PC-3 (cell line): ENCODE results near the gene MS4A14. TPM values are rescaled to one million over a fixed set of nuclear protein-coding genes. Genes with fewer than 3 reads are reported as not detected.

Experiments
- ATAC-seq: fragments of 200-7000 bp; cut with Tn5 transposase; 2 replicates; pipeline ENCODE4 v1.9.1; 2020; ENCODE audit warnings: mild to moderate bottlenecking, moderate library complexity
- BruUV-seq: library from RNA; stranded (reverse); fragments of 400-500 nt; replicated peaks from 2 replicates; lab custom pipeline; 2021; lab: Mats Ljungman, UMichigan
- CTCF ChIA-PET: fragments of 300-600 bp; sonication (Branson Sonifier 250); formaldehyde crosslinking; loops from one replicate; lab custom pipeline; 2022; ENCODE audit warnings: antibody characterized with exemption; lab: Charles Lee
- POLR2A ChIA-PET: fragments of 300-600 bp; sonication (Branson Sonifier 250); formaldehyde crosslinking; loops from one replicate; lab custom pipeline; 2022; ENCODE audit warnings: antibody characterized with exemption; ENCODE audit not compliant: unreplicated experiment; lab: Charles Lee
- DNase-seq: peaks from one replicate; pipeline ENCODE4 v3.0.0-alpha.2; 2015
- H2AFZ ChIP-seq: fragments of 300-600 bp; sonication (generic); 2 replicates; pipeline ENCODE4 v1.6.0; 2016; ENCODE audit warnings: antibody characterized with exemption, low read length
- H3F3A ChIP-seq: fragments of 300-600 bp; sonication (generic); one replicate; pipeline ENCODE4 v1.6.0; 2017; ENCODE audit warnings: antibody characterized with exemption, low read length, control low read depth, mild to moderate bottlenecking; ENCODE audit not compliant: unreplicated experiment
- H3K27ac ChIP-seq: fragments of 300-600 bp; sonication (generic); 2 replicates; pipeline ENCODE4 v1.5.1; 2016; ENCODE audit warnings: mild to moderate bottlenecking, low read length
- H3K27me3 ChIP-seq: fragments of 300-600 bp; sonication (generic); 2 replicates; pipeline ENCODE4 v1.6.1; 2016; ENCODE audit warnings: low read length, mixed read lengths
- H3K36me3 ChIP-seq: fragments of 300-600 bp; sonication (generic); 2 replicates; pipeline ENCODE4 v1.6.1; 2016; ENCODE audit warnings: low read depth, mixed run types, low read length, mixed read lengths
- H3K4me1 ChIP-seq: fragments of 300-600 bp; sonication (generic); 2 replicates; pipeline ENCODE4 v1.5.1; 2016; ENCODE audit warnings: low read length; ENCODE audit not compliant: insufficient read depth
- H3K4me2 ChIP-seq: fragments of 300-600 bp; sonication (generic); 2 replicates; pipeline ENCODE4 v1.6.0; 2016; ENCODE audit warnings: low read length
- H3K4me3 ChIP-seq: fragments of 300-600 bp; sonication (generic); 2 replicates; pipeline ENCODE4 v1.5.1; 2016; ENCODE audit warnings: mild to moderate bottlenecking, low read length, mixed read lengths
- H3K79me2 ChIP-seq: fragments of 300-600 bp; sonication (generic); 2 replicates; pipeline ENCODE4 v1.6.1; 2017; ENCODE audit warnings: low read length, mixed read lengths
- H3K9ac ChIP-seq: fragments of 300-600 bp; sonication (generic); 2 replicates; pipeline ENCODE4 v1.6.0; 2016; ENCODE audit warnings: mild to moderate bottlenecking, low read length
- H3K9me2 ChIP-seq: fragments of 300-600 bp; sonication (generic); replicated peaks from 2 replicates; pipeline ENCODE4 v1.6.1; 2016; ENCODE audit warnings: mixed run types, low read length, mixed read lengths
- H3K9me3 ChIP-seq: fragments of 300-600 bp; sonication (generic); 2 replicates; pipeline ENCODE4 v1.6.1; 2016; ENCODE audit warnings: low read length, mixed read lengths
- H4K20me1 ChIP-seq: fragments of 300-600 bp; sonication (generic); 2 replicates; pipeline ENCODE4 v1.6.1; 2016; ENCODE audit warnings: low read length, mixed read lengths
- EZH2 ChIP-seq: fragments of 300-600 bp; sonication (generic); IDR thresholded peaks from one replicate; pipeline ENCODE4 v1.6.1; 2017; ENCODE audit warnings: antibody characterized with exemption, mild to moderate bottlenecking, low read length; ENCODE audit not compliant: unreplicated experiment
- EZH2phosphoT487 ChIP-seq: fragments of 300-600 bp; sonication (generic); IDR thresholded peaks from 2 replicates; pipeline ENCODE4 v1.6.1; 2018; ENCODE audit warnings: mild to moderate bottlenecking, antibody characterized with exemption, low read length, borderline replicate concordance
- intact Hi-C: fragments of 100-400 bp; cut with micrococcal nuclease; formaldehyde crosslinking; loops from 2 replicates; pipeline ENCODE4 v1.9.0; 2023
- total RNA-seq: library from RNA; depleted of rRNA; stranded (reverse); fragments of >200 nt; gene quantifications from 2 replicates; pipeline ENCODE4 v1.2.3, GENCODE V29; 2014
- TF ChIP-seq, protein P1 (sequence below): fragments of 300-600 bp; sonication (generic); conservative IDR thresholded peaks from 2 replicates; pipeline ENCODE4 v1.5.1; 2017; ENCODE audit warnings: antibody characterized with exemption, low read depth, mild to moderate bottlenecking, low read length

Gene MS4A14
- total RNA-seq, 1 experiment from 2014 or later: 0.07 TPM

DNA sequence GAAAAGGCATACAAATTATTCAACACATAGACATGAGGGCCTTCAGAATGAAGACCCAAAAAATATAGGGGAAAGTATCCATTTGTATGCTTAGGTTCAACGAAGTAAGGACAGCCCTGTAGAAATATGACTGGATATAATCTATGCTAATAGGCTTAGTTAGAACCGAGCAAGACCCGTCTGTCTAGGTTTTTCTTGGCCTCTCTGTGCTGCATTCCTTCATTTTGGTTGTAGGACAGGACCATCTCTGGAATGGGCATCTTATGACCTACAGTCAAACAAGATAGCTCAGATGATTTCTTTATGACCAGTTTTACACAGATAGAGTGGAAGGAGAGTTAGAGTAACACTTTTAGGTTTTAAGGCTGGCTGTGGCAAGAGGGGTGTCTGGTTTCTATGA, 23.5 kb upstream of the MS4A14 start:
- Histone ChIP-seq H3K27ac (no peak overlapping the region), H3K79me2 (no peaks in the 10 kb centered on the region)
- no peak for DNase-seq

DNA sequence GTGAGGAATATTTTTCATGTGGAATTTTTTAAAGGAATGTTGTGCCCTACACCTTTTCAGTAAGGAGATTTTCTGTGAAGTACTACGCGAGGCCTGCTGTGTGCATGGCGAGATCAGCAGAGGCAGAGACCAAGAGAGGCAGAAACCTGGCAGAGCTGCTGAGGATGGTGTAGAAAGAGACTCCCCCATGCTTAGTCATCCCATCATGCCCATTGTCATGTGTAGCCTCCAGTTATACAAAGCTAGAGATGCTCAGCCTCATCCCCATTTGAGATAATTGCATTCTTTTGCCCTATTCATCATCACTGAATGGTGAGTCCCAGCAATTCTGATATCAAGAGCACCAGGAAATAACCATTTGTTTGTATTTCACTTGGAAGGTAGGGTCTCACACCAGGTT, 20.9 kb upstream of the MS4A14 start:
- intact Hi-C loops: no loop called here
- no peak overlapping the region for H3K4me2 ChIP-seq
- no peaks in the 10 kb centered on the region for H3K79me2 ChIP-seq
- BruUV-seq: no TSS peak
- no peak overlapping the region for H2AFZ ChIP-seq
- no peak for TF ChIP-seq EZH2phosphoT487
- TF ChIP-seq EZH2: no peak
- TF ChIP-seq, protein P1, sequence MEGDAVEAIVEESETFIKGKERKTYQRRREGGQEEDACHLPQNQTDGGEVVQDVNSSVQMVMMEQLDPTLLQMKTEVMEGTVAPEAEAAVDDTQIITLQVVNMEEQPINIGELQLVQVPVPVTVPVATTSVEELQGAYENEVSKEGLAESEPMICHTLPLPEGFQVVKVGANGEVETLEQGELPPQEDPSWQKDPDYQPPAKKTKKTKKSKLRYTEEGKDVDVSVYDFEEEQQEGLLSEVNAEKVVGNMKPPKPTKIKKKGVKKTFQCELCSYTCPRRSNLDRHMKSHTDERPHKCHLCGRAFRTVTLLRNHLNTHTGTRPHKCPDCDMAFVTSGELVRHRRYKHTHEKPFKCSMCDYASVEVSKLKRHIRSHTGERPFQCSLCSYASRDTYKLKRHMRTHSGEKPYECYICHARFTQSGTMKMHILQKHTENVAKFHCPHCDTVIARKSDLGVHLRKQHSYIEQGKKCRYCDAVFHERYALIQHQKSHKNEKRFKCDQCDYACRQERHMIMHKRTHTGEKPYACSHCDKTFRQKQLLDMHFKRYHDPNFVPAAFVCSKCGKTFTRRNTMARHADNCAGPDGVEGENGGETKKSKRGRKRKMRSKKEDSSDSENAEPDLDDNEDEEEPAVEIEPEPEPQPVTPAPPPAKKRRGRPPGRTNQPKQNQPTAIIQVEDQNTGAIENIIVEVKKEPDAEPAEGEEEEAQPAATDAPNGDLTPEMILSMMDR: no peak
- DNase-seq (no peak), ATAC-seq (no peak)
- CTCF ChIA-PET: no interaction called here
- POLR2A ChIA-PET: no interaction called here
- no peak overlapping the region for H3K9ac ChIP-seq
- H3K27ac ChIP-seq: peak overlapping the region; percentile 90
- H3K27me3 ChIP-seq: no peaks in the 10 kb centered on the region
- H3K36me3 ChIP-seq: no peaks in the 10 kb centered on the region
- H3K4me3 ChIP-seq: no peak overlapping the region
- H3K9me3 ChIP-seq: no peaks in the 10 kb centered on the region
- H3K9me2 ChIP-seq: no peaks in the 10 kb centered on the region
- peaks cover 9% of the 10 kb centered on the region for H3F3A ChIP-seq
- peaks cover 57% of the 10 kb centered on the region for H3K4me1 ChIP-seq
- H4K20me1 ChIP-seq: no peaks in the 10 kb centered on the region

More for the DNA sequence above, 23.5 kb upstream of the MS4A14 start:
- Histone ChIP-seq H4K20me1 (no peaks in the 10 kb centered on the region), H3K4me2 (no peak overlapping the region), H3K9me2 (no peaks in the 10 kb centered on the region), H3K4me1 (peaks cover 56% of the 10 kb centered on the region), H3K36me3 (no peaks in the 10 kb centered on the region), H3K9ac (no peak overlapping the region), H3K9me3 (no peaks in the 10 kb centered on the region), H3F3A (peaks cover 11% of the 10 kb centered on the region), H3K27me3 (no peaks in the 10 kb centered on the region), H2AFZ (no peak overlapping the region), H3K4me3 (no peak overlapping the region)
- TF ChIP-seq EZH2 (no peak), EZH2phosphoT487 (no peak)
- TF ChIP-seq, protein P1: no peak
- CTCF ChIA-PET: no interaction called here
- intact Hi-C loops: no loop called here
- ATAC-seq: no peak
- no TSS peak for BruUV-seq
- POLR2A ChIA-PET: no interaction called here

DNA sequence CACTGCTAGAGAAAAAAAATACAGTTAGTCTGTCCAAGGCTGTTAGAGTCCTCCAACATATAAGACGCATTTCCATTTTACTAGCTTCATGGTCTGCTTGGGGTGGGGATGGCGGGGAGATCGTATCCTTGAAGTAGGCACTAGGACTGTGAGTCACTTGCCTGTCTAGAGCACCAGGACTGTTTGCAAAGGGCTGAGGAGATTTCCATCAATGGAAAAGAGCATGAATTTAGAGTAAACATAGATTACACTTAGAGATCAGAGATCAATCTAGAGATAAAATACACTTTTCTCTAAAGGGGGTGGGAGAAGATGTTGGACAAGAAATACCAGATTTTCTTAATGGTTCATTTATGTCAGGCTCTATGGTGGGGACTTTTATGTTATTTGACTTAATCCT, 19.7 kb upstream of the MS4A14 start:
- peak; percentile 71 for ATAC-seq
- peaks cover under 1% of the 10 kb centered on the region for H3F3A ChIP-seq
- H3K36me3 ChIP-seq: no peaks in the 10 kb centered on the region
- no peaks in the 10 kb centered on the region for H3K27me3 ChIP-seq
- H3K27ac ChIP-seq: peak overlapping the region; percentile 90
- ChIA-PET CTCF (no interaction called here), POLR2A (no interaction called here)
- no peaks in the 10 kb centered on the region for H4K20me1 ChIP-seq
- H3K9ac ChIP-seq: peak overlapping the region; percentile 61
- H3K4me1 ChIP-seq: peaks cover 45% of the 10 kb centered on the region
- H2AFZ ChIP-seq: peak overlapping the region; percentile 44
- H3K9me3 ChIP-seq: no peaks in the 10 kb centered on the region
- BruUV-seq: no TSS peak
- no peaks in the 10 kb centered on the region for H3K9me2 ChIP-seq
- no peak for TF ChIP-seq EZH2
- TF ChIP-seq EZH2phosphoT487: no peak
- TF ChIP-seq, protein P1: no peak
- intact Hi-C loops: no loop called here
- DNase-seq: peak; percentile 89
- peak overlapping the region; percentile 57 for H3K4me3 ChIP-seq
- peak overlapping the region; percentile 79 for H3K4me2 ChIP-seq
- no peaks in the 10 kb centered on the region for H3K79me2 ChIP-seq
